CD4-positive, alpha-beta T cell treated with Interleukin-4 for 4 hours (primary cell): ENCODE measurements around the gene TMCC1.
"Not testable (repeated sequence)": the region's sequence is repeated elsewhere in the genome, so short reads cannot be mapped to it uniquely, and the experiment has no call there.

Experiments used
- DNase-seq: peaks from one replicate; pipeline ENCODE4 v3.0.0-alpha.2; 2020

Gene TMCC1

DNA sequence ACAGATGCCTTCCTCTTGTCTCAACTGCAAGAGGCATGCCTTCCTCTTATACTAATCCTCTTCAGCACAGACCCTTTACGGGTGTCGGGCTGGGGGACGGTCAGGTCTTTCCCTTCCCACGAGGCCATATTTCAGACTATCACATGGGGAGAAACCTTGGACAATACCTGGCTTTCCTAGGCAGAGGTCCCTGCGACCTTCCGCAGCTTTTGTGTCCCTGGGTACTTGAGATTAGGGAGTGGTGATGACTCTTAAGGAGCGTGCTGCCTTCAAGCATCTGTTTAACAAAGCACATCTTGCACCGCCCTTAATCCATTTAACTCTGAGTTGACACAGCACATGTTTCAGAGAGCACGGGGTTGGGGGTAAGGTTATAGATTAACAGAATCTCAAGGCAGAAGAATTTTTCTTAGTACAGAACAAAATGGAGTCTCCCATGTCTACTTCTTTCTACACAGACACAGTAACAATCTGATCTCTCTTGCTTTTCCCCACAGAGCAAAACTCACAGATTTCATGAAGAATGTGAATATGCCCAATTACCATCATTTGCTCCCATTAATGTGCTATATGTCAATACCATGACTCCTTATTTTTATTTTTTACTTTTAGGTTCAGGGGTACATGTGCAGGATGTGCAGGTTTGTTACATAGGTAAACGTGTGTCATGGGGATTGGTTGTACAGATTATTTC lies 251.8 kb downstream of the TMCC1 start:
- not testable (repeated sequence) for DNase-seq

GRCh38 chr3:129640985-129641384 lies 252.5 kb downstream of the TMCC1 start:
- DNase-seq: not testable (repeated sequence)

DNA sequence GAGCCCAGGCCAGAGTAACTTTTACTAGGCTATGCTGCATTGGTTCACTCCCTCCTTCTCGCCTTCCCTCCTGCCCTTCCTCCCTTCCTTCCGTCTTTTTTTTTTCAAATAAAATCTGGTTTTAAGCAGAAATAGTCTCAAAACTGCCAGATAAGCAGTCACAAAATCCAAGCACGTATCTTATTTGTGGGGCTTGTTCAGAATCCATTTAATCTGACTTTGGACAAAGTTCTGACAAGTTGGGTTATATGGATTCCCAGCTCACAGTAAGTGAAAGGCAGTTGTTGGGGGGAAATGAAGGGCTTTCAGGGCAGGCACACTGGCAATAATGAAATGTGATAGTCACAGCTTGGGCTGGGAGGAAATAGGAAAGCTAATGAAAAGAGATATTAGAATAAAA lies 255.0 kb downstream of the TMCC1 start:
- DNase-seq: no peak

GRCh38 chr3:129636082-129636481 lies 257.4 kb downstream of the TMCC1 start:
- DNase-seq: no peak

DNA sequence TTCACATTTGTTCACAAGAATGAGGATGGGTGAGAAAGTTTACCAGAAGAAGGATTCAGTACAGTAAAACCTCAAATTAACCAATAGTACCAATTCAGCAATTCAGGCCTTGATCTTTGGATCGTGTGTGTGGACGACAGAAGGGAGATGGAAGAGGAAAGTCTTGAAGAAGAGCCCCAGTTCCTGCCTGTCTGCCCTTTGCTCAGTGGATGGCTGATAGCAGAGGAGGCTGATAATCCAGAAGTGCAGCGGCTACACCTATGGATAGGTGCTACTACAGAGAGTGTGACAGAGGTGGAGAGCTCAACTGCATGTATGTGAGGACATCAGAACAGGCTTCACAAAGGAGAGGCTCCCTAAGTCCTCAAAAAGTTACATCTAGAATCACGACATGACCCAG lies 257.9 kb downstream of the TMCC1 start:
- no peak for DNase-seq

GRCh38 chr3:129633751-129634481 lies 259.6 kb downstream of the TMCC1 start:
- no peak for DNase-seq

DNA sequence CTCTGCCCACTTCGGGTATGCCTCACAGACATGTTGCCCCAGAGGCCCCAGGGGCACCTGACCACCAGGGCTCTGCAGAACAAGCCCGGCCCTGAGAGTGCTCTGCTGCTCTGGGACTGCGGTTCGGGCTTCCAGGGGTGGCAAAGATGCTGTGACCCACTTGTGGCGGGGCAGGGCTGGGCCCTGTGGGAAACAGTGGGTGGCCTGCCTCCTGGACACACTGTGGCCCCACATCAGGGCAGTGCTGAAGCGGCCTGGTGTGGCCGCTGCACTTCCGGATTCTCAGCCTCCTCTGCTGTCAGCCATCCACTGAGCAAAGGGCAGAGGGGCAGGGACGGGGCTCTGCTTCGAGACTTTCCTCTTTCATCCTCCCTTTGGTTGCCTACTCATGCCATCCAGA lies 260.5 kb downstream of the TMCC1 start:
- DNase-seq: no peak

DNA sequence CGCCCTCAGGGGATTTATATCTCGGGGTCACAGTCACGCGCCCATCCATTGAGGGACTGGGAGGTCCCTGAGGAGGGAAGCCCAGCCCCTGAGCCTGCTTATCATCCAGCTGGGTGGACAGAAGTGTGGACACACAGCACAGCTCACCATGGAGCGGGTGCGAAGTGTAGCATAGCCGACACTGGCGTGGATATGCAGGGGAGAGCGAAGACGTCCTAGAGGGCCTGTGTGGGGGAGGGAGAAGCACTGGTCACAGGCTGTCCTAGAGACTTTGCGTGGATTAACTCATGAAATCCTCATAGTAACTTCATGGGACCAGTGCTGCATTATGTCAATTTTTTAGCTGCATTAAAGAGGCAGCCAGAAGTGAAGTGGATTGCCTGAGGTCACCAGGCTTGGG lies 261.0 kb downstream of the TMCC1 start:
- no peak for DNase-seq

- no peak for DNase-seq
Observed at GRCh38 chr3:129632056-129632455, 261.5 kb downstream of the TMCC1 start.

- DNase-seq: no peak
Observed at GRCh38 chr3:129629011-129629410, 264.5 kb downstream of the TMCC1 start.

DNA sequence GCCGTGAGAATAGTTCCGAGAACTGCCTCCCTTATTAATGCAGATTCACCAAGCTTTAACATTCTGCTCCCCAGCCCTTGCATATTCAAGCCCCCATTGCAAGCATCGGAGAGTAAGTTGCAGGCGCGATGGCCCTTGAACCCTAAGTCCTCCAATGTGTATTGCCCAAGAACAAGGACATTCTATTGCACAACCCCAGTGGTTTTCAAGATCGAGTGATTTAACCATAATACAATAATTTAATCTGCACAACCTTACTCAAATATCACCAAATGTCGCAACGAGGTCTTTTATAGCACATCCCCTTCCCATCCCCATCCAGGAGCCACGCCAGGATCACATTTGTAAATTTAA lies 265.4 kb downstream of the TMCC1 start:
- no peak for DNase-seq

DNA sequence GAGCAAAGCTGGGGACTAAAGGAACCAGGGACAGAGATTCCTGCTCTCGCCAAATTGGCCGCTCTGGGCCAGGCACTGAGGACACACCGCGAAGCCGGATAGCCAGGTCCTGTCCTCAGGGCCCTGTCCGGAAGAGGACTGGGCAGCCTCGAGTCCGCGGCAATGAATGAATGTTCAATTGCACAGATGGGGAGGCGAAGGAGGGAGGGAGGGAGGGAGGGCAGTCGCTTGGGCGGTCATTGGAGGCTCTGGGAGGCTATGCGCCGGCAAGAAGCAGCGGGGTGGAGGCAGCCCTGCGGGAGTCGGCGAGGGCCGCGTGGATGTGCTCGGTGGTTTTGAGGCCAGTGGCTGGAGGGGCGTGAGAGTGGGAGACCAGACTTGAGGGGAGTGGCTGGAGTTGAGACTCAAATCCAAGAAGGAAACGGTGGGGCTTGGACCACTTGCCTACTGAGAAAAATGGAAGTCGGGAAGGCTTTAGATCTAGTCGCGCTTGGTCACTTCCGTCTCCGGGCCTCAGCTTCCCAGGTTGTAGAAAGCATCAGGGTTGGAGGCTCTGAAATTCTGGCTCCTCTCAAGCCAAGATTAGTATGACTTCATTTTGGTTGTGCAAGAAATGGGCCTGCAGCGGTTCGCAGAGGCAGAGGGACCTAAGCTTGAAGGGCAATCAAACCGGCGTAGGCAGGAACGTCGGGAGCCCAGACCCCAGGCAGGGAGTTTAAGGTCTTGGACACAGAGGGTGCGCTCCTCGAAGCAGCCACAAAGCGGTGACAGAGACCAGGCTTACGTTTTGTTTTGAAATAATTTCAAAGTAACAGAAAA lies 266.0 kb downstream of the TMCC1 start:
- DNase-seq: peak; percentile 63

DNA sequence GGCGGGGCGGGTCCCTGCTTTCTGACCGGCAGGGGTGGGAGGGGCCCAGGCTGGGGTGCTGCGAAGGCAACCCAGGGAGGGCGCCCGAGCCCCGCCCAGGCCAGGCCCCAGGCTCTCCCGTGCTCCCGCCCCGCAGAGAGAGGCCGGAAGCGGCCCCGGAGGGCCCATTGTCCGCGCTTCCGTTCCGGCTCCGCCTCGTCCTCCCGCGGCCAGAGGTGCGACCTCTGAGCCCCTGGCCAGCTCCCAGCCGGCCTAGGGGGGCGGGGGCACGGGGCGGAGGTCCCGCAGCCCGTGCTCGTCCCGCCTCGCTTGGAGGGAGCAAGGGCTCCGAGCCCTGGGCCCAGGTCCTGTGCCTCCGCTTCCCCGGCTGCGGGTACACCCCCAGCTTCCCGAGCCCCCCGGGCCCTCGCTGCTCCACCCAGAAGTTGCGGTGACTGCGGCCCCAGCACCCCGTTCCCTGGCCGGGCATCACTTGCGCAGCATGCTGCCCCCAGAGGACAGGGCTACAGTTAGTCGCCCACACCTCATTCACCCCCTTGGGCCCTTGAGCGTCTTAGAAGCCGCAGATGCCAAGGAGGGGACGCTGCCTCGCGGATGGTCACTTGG lies 266.7 kb downstream of the TMCC1 start:
- peak; percentile 43 for DNase-seq

GRCh38 chr3:129625072-129625874 lies 268.2 kb downstream of the TMCC1 start:
- no peak for DNase-seq

GRCh38 chr3:129624347-129625071 lies 269.0 kb downstream of the TMCC1 start:
- DNase-seq: no peak

DNA sequence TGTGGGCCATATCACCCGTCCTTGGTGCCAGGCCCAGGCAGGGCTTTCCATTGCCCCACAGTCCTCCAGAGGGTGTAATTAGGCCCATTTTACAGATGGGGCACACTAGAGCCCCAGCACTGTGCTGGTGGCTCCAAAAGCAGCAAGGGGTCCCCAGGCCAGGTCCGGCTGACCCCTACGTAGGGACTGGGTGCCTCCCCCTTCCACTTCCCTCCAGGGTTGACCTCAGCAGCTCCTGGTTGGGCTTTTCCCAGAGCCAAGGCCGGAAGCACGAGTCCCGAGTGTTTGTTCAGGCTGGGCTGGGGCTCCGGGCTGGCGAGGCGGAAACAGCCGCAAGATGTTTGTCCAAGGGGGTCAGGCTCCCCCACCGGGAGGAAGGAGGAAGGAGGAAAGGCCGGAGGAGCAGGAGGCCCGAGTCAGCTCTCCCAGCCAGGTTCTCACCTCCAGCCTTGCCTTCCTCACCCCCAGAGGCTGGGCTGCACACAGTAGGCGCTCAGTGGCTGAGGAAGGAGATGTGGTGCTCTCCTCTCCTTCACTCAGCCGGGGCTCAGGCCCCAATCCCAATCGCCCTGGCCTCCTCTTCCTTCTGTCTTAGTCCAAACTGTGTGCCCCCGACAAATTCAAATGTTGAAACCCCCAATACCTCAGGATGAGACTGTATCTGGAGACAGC lies 269.9 kb downstream of the TMCC1 start:
- no peak for DNase-seq

DNA sequence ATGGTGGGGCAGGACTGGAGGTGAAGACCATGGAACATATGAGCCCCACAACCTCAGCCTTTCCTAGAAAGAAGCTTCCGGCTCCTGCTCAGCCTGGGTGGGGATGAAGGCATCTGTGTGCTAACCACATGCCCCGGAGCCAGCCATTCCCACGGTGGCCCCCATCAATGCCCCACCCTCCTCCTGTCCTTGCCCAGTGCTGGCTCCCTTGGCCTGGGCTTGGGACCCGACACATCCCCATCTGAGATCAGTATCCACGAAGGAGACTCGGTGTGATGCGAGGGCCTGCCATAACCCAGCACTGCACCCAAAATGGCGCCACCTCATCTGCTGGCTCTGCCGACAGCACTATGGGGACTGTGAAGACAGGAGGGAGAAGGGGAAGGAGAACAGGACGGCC lies 270.6 kb downstream of the TMCC1 start:
- no peak for DNase-seq

DNA sequence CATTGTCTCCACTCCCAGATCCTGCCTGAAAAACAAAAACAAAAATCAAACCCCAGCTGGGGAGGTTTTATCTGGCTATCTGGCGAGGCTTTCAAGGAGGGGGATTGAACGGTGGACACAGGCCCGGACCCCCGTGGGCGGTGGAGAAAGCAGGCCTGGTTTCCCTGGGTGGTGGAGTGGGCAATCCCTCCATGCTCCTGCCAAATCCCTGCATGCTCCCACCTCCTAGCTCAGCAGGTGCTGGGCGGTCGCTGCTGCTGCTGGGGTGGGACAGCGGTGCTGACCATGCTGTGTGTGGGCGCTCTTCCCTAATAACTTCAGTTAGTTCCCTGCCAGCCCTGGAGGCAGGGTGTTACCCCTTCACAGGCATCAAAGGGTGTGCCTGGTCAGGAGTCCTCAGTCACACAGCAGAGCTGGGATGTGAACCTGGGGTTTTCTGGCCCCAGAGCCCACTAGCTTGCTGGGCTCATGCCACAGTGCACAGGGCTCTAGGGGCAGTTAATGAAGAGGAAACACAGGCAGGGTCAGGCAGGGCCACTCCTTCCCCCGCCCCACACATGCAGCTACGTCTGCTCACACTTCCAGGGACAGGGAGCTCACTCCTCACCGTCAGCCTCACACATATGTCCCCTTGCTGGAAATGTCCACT lies 271.2 kb downstream of the TMCC1 start:
- DNase-seq: no peak

GRCh38 chr3:129621626-129622225 lies 271.8 kb downstream of the TMCC1 start:
- no peak for DNase-seq

DNA sequence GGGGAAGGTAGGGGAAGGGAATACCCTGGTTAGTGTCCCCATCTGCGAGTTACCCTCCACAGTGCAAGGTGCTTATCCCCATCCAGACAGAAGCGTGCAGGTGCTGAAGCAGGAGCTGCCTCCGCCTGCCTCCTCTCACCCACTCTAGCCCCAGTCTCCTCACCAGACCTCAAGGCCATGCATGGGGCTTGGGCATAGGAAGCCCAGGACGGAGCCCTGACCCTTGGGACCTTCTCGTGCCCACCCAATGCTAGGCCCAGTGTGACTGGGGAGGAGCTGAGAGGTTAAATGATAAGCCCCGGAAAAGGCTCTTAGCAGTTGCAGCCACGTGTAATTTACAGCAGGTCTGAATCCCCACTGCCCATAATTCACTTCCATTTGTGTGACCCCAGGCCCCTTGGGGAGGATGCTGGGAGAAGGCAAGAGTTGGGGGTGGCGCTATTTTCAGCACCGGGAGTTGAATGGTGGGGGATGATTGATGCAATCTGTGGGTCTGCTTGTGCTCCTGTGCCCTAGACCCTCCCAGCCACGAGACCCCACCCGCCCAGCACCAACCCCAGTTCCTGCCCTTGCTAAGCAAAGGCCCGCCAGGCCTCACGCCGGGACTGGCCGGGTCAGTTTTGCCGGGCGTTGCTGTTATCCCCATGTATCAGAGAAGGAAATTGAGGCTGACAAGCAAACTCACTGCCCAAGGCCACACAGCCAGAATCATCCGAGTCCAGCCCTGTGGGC lies 272.5 kb downstream of the TMCC1 start:
- DNase-seq: no peak
